ENCODE measurements around the gene WBP2.
A peak's percentile ranks its signal among the peaks of the same experiment; 100 is the strongest.

WBP2 gene

GRCh38 chr17:75850928-75851692, 4.0 kb downstream of the WBP2 start:
- TF ChIP-seq EZH2 (IDR thresholded peaks at IDR 0.05; ENCODE audit: borderline replicate concordance, low read depth, low read length, severe bottlenecking) = no peak
- H4K20me1 ChIP-seq (ENCODE audit: insufficient read depth, low read length) = peaks cover 5% of the 10 kb centered on the region
- H3K4me2 ChIP-seq (ENCODE audit: insufficient read depth, low read length) = no peak overlapping the region
- no peak overlapping the region for H3K27ac ChIP-seq (ENCODE audit: low read length)
- H3K36me3 ChIP-seq (ENCODE audit: insufficient read depth, low read length) = peaks cover 48% of the 10 kb centered on the region
- H3K27me3 ChIP-seq (ENCODE audit: insufficient read depth, low read length, poor library complexity) = no peaks in the 10 kb centered on the region
- H3K4me1 ChIP-seq (ENCODE audit: insufficient read depth, low read length) = peaks cover 11% of the 10 kb centered on the region
- peaks cover 25% of the 10 kb centered on the region for H3K79me2 ChIP-seq (ENCODE audit: insufficient read depth, low read length)
- no peak for ATAC-seq (ENCODE audit: insufficient read depth, low read depth)
- no peak overlapping the region for H2AFZ ChIP-seq (ENCODE audit: low read depth, low read length)
- no peak overlapping the region for H3K9ac ChIP-seq (ENCODE audit: low read depth, low read length)
- no peak for DNase-seq
- no peak overlapping the region for H3K4me3 ChIP-seq (ENCODE audit: low read depth in 1 of 2, low read length in 2 of 2)
- H3K9me3 ChIP-seq (ENCODE audit: insufficient read depth, low read length, severe bottlenecking) = no peaks in the 10 kb centered on the region

GRCh38 chr17:75849724-75850123, 5.4 kb downstream of the WBP2 start:
- TF ChIP-seq CTCF (IDR thresholded peaks at IDR 0.05; ENCODE audit: borderline replicate concordance, extremely low read depth, low read length, poor library complexity, severe bottlenecking) (no peak), EZH2 (IDR thresholded peaks at IDR 0.05; ENCODE audit: borderline replicate concordance, low read depth, low read length, severe bottlenecking) (no peak)
- Histone ChIP-seq H3K4me2 (ENCODE audit: insufficient read depth, low read length) (no peak overlapping the region), H3K27ac (ENCODE audit: low read length) (no peak overlapping the region), H3K36me3 (ENCODE audit: insufficient read depth, low read length) (peaks cover 51% of the 10 kb centered on the region), H2AFZ (ENCODE audit: low read depth, low read length) (no peak overlapping the region), H3K79me2 (ENCODE audit: insufficient read depth, low read length) (peaks cover 21% of the 10 kb centered on the region), H3K4me3 (ENCODE audit: low read depth in 1 of 2, low read length in 2 of 2) (no peak overlapping the region), H3K4me1 (ENCODE audit: insufficient read depth, low read length) (peaks cover 14% of the 10 kb centered on the region), H4K20me1 (ENCODE audit: insufficient read depth, low read length) (peaks cover 5% of the 10 kb centered on the region), H3K27me3 (ENCODE audit: insufficient read depth, low read length, poor library complexity) (no peaks in the 10 kb centered on the region), H3K9ac (ENCODE audit: low read depth, low read length) (no peak overlapping the region), H3K9me3 (ENCODE audit: insufficient read depth, low read length, severe bottlenecking) (no peaks in the 10 kb centered on the region)
- no peak for ATAC-seq (ENCODE audit: insufficient read depth, low read depth)
- DNase-seq = no peak

GRCh38 chr17:75849279-75849646, 5.9 kb downstream of the WBP2 start:
- no peak overlapping the region for H2AFZ ChIP-seq (ENCODE audit: low read depth, low read length)
- ATAC-seq (ENCODE audit: insufficient read depth, low read depth) (no peak), DNase-seq (no peak)
- TF ChIP-seq EZH2 (IDR thresholded peaks at IDR 0.05; ENCODE audit: borderline replicate concordance, low read depth, low read length, severe bottlenecking) = no peak
- no peak for TF ChIP-seq CTCF (IDR thresholded peaks at IDR 0.05; ENCODE audit: borderline replicate concordance, extremely low read depth, low read length, poor library complexity, severe bottlenecking)
- H4K20me1 ChIP-seq (ENCODE audit: insufficient read depth, low read length) = peaks cover 4% of the 10 kb centered on the region
- H3K27me3 ChIP-seq (ENCODE audit: insufficient read depth, low read length, poor library complexity) = no peaks in the 10 kb centered on the region
- H3K4me2 ChIP-seq (ENCODE audit: insufficient read depth, low read length) = no peak overlapping the region
- no peaks in the 10 kb centered on the region for H3K9me3 ChIP-seq (ENCODE audit: insufficient read depth, low read length, severe bottlenecking)
- no peak overlapping the region for H3K27ac ChIP-seq (ENCODE audit: low read length)
- no peak overlapping the region for H3K4me3 ChIP-seq (ENCODE audit: low read depth in 1 of 2, low read length in 2 of 2)
- peaks cover 17% of the 10 kb centered on the region for H3K79me2 ChIP-seq (ENCODE audit: insufficient read depth, low read length)
- H3K36me3 ChIP-seq (ENCODE audit: insufficient read depth, low read length) = peaks cover 51% of the 10 kb centered on the region
- H3K4me1 ChIP-seq (ENCODE audit: insufficient read depth, low read length) = peaks cover 12% of the 10 kb centered on the region
- H3K9ac ChIP-seq (ENCODE audit: low read depth, low read length) = no peak overlapping the region

- H2AFZ ChIP-seq (ENCODE audit: low read depth, low read length) = no peak overlapping the region
- no peaks in the 10 kb centered on the region for H3K27me3 ChIP-seq (ENCODE audit: insufficient read depth, low read length, poor library complexity)
- no peak for TF ChIP-seq EZH2 (IDR thresholded peaks at IDR 0.05; ENCODE audit: borderline replicate concordance, low read depth, low read length, severe bottlenecking)
- TF ChIP-seq CTCF (IDR thresholded peaks at IDR 0.05; ENCODE audit: borderline replicate concordance, extremely low read depth, low read length, poor library complexity, severe bottlenecking) = peak; percentile 74
- H4K20me1 ChIP-seq (ENCODE audit: insufficient read depth, low read length) = no peaks in the 10 kb centered on the region; the same call in 1 of the 2 replicates
- DNase-seq (peak; percentile 66), ATAC-seq (ENCODE audit: insufficient read depth, low read depth) (no peak)
- H3K9ac ChIP-seq (ENCODE audit: low read depth, low read length) = no peak overlapping the region
- H3K9me3 ChIP-seq (ENCODE audit: insufficient read depth, low read length, severe bottlenecking) = no peaks in the 10 kb centered on the region
- H3K79me2 ChIP-seq (ENCODE audit: insufficient read depth, low read length) = peaks cover 13% of the 10 kb centered on the region
- no peak overlapping the region for H3K4me2 ChIP-seq (ENCODE audit: insufficient read depth, low read length)
- H3K4me1 ChIP-seq (ENCODE audit: insufficient read depth, low read length) = peaks cover 12% of the 10 kb centered on the region
- H3K4me3 ChIP-seq (ENCODE audit: low read depth in 1 of 2, low read length in 2 of 2) = no peak overlapping the region
- H3K36me3 ChIP-seq (ENCODE audit: insufficient read depth, low read length) = peaks cover 51% of the 10 kb centered on the region
- no peak overlapping the region for H3K27ac ChIP-seq (ENCODE audit: low read length)
Measured at GRCh38 chr17:75848523-75849278, 6.4 kb downstream of the WBP2 start.
